KBM-7 (cell line): ENCODE data around the gene TCEA3.

Source experiments
- DNase-seq: peaks from one replicate; pipeline ENCODE4 v3.0.0-alpha.2; 2015
- in situ Hi-C: fragments of 300-500 bp; cut with MboI; formaldehyde crosslinking; loops from 2 replicates; pipeline ENCODE4 v1.14.3; 2020; ENCODE audit warnings: low sequenced_read_pairs, low pct_unique_long_range_greater_than_20kb, mixed read lengths

The TCEA3 gene

GRCh38 chr1:23423415-23424292 lies 894 bp downstream of the TCEA3 start:
- no peak for DNase-seq
- in situ Hi-C loops, result no loop called here

GRCh38 chr1:23422941-23423340 lies 1.6 kb downstream of the TCEA3 start:
- in situ Hi-C loops, result no loop called here
- no peak for DNase-seq

- peak; percentile 73 for DNase-seq
- in situ Hi-C loops, result no loop called here
Measured at GRCh38 chr1:23422241-23422877, 2.2 kb downstream of the TCEA3 start.

- in situ Hi-C loops, result no loop called here
- no peak for DNase-seq
Measured at GRCh38 chr1:23421753-23422240, 2.8 kb downstream of the TCEA3 start.

DNA sequence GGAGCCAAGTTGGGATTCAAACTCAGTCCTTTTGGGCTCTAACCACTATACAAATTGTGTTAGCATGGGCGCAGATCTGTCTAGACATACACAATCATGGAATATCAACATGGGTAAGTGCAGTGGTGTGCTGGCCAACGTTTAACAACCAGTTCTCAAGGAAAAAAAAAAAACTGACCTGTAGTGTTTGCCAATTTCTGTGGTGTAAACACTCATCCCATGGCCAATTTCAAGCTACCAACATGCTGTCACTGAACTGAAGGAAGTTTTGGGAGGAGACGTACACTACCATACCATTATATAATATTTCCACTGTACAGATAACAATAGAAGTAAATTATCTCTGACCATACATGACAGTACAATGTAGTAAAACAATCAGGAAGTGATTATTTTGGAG lies 3.2 kb downstream of the TCEA3 start:
- in situ Hi-C loops, result no loop called here
- DNase-seq, result no peak

DNA sequence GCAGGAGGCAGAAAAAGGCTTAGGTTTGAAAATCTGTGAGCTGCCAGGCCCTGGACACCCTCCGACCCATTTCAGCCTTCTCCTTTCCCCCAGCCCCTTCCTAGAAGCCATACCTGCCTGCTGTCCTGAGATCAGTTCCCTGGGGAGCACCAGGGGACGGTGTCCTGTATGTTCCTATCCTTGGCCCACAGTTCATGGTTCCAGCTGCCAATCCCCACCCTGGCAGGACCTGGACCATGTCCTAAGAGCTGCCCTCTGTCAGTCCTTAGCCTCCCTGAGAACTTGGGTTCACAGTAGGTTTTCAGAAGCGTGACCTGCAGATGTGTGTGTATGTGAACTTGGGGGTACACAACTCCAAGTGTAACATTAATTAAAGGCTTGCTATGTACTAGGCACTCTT lies 3.8 kb downstream of the TCEA3 start:
- DNase-seq, result no peak
- in situ Hi-C loops, result no loop called here

- DNase-seq, result no peak
- in situ Hi-C loops, result no loop called here
Measured at GRCh38 chr1:23419180-23419579, 5.4 kb downstream of the TCEA3 start.

DNA sequence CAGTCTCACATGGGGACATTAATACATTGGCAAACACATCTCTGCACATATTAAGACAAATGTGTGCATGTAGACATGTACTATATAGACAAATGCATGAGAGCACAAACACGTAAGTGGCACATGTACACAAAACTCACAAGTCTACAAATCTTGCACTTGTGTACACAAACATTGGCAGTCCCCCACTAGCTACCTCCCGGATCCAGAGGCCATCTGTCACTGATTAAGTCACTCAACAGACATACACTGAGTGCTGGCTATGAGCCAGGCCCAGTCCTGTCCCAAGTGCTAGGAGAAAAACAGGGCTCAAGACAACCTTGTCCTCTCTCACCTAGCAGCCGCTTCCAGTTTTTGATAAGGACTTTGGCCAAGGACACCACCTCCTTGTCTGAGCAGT lies 7.0 kb downstream of the TCEA3 start:
- in situ Hi-C loops, result no loop called here
- DNase-seq, result no peak

DNA sequence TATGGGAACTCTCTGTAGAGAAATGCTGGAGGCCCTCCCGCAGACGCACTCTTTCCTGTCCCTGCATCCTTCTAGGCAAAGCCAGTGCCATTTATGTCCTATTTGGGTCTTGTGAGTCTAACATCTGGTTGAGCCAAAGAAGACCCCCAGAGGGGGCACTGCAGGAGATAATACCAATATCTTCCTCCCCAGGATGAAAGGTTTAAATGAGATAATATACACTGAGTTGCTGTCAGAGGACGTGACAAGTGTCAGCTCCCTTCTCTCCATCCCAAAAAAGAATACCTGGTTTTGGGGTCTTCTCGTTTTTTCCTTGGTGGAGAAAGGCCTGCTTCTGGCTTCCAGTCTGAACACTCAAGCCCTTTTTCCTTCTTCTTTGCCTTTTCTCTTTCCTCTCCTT lies 7.6 kb downstream of the TCEA3 start:
- in situ Hi-C loops, result no loop called here
- no peak for DNase-seq

GRCh38 chr1:23408797-23409290 lies 15.7 kb downstream of the TCEA3 start:
- in situ Hi-C loops, result no loop called here
- DNase-seq, result no peak

DNA sequence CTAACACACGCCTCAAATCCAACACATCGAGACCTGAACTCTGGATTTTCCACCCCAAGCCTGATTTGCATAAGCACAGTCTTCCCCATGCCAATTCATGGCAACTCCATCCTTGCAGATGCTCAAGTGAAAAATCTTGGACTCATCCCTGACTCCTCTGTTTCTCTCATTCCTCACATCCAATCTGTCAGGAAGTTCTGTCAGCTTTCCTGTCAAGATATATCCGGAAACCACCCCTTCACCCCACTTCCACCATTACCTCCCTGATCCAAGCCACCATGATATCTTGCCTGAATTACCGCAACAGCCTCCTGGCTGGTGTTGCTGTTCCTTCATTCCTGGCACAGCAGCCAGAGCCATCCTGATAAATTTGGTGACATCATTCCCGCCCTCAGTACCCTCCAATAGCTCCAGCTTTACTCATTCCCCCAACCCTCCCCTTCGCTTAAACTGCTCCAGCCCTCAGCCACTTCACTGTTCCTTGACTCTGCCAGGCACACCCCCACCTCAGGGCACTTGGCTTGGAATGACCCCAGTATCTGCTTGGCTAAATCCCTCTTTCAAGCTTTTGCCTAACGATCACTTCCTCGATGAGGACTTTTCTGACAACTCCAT lies 17.4 kb downstream of the TCEA3 start:
- in situ Hi-C loops, result no loop called here
- no peak for DNase-seq

DNA sequence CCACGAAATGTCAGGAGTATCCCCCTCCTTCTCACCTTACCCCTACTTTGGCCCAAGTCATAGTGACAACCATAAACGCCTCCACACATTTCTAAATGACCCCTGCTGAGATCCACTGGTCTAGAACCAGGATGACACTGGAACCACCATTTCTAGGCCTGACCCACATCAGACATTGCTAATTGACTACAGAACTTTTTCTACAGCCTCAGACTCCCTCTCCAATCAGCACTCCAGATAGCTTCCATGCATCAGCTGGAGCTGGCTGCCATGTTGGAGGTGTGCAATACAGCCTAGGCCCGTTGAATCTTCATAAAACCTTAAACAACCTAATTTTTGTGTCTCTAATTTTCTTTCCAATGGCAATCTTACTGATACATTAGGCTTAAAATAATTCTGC lies 18.6 kb downstream of the TCEA3 start:
- DNase-seq, result no peak
- in situ Hi-C loops, result no loop called here

GRCh38 chr1:23403735-23404486 lies 20.6 kb downstream of the TCEA3 start:
- in situ Hi-C loops, result no loop called here

DNA sequence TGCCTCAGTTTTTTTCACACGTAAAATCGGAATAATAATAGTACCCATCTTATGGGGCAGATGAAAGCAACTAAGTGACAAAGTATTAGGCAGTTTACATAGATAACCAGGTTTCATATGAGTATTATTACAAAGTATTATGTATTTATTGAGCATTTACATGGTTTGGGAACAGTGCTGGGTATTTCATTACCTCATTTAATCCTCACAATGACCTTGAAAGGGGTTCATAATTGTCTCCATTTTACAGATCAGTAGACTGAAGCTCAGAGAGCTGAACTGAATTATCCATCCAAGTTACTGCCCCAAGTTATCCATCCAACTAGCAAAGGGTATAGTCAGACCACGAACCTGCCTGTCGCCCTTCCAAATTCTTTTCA lies 21.2 kb downstream of the TCEA3 start:
- in situ Hi-C loops, result no loop called here
- DNase-seq, result no peak

More at GRCh38 chr1:23403735-23404486, 20.6 kb downstream of the TCEA3 start:
- DNase-seq, result peak; percentile 85

GRCh38 chr1:23403038-23403336 lies 21.6 kb downstream of the TCEA3 start:
- DNase-seq, result peak; percentile 39
- in situ Hi-C loops, result no loop called here

DNA sequence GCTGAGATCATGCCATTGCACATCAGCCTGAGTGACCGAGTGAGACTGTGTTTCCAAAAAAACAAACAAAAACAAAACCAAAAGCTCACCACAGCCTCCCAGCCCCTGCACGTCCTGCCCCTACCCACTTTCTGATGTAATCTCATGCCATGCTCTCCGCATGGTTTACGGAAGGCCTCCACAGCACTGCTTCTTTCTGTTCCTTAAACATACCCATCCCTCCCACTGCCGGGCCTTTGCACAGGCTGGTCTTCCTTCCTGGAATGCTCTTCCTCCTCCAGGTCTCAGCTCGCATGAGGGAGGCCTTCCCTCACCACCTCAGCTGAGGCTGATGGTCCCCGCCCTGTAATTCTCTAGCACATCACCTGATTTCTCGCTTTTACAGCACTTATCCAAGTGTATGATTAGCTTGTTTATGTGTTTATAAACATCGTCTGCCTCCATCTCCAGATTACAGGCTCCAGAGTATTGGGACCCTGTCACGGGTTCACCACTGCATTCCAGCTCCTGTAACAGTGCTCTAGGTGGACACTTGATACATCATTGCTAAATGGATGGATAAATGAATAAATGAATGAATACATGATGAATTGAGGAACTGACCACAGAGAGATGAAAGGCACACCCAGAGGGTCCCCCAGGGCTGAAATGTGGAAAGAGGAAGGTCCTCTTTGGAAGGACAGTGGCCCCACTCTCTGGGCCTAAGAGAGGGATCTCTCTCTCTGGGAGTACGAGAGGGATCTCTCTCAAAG lies 22.1 kb downstream of the TCEA3 start:
- DNase-seq, result no peak
- in situ Hi-C loops, result no loop called here

- in situ Hi-C loops, result no loop called here
- DNase-seq, result no peak
Measured at GRCh38 chr1:23401313-23401712, 23.2 kb downstream of the TCEA3 start.

- in situ Hi-C loops, result no loop called here
- DNase-seq, result no peak
Measured at GRCh38 chr1:23400324-23401114, 24.0 kb downstream of the TCEA3 start.
